Measurements from ENCODE around the gene GHDC.
"Not testable (repeated sequence)": the region's sequence is repeated elsewhere in the genome, so short reads cannot be mapped to it uniquely, and the experiment has no call there.

The GHDC gene

GRCh38 chr17:42240201-42240600, 45.9 kb upstream of the GHDC start:
- H2AFZ ChIP-seq (ENCODE audit: low read length): no peak overlapping the region
- H3K9me3 ChIP-seq (ENCODE audit: low read length): no peaks in the 10 kb centered on the region
- H3K27me3 ChIP-seq (ENCODE audit: insufficient read depth, low read length): no peaks in the 10 kb centered on the region; the same call in 1 of the 2 replicates
- H3K4me3 ChIP-seq (ENCODE audit: low read depth, low read length, poor library complexity, severe bottlenecking): no peak overlapping the region
- H3K4me1 ChIP-seq (ENCODE audit: insufficient read depth, low read length, severe bottlenecking): no peaks in the 10 kb centered on the region
- no peak overlapping the region for H3K27ac ChIP-seq (ENCODE audit: low read depth, low read length, poor library complexity, severe bottlenecking)
- H3K9ac ChIP-seq (ENCODE audit: low read length): no peak overlapping the region
- no peaks in the 10 kb centered on the region for H3K79me2 ChIP-seq (ENCODE audit: insufficient read depth, low read length)
- TF ChIP-seq EZH2 (IDR thresholded peaks at IDR 0.05; ENCODE audit: borderline replicate concordance, low read length) (no peak), CTCF (IDR thresholded peaks at IDR 0.05; ENCODE audit: low read length) (no peak)
- H3K9me2 ChIP-seq (ENCODE audit: low read depth, low read length): no peaks in the 10 kb centered on the region
- H3K36me3 ChIP-seq (ENCODE audit: insufficient read depth, low read length): no peaks in the 10 kb centered on the region
- H3K4me2 ChIP-seq (ENCODE audit: low read length): no peak overlapping the region
- no peaks in the 10 kb centered on the region for H4K20me1 ChIP-seq (ENCODE audit: insufficient read depth, low read length)
- H3F3A ChIP-seq (ENCODE audit: insufficient read depth, low read length): no peaks in the 10 kb centered on the region

GRCh38 chr17:42239576-42239975, 45.3 kb upstream of the GHDC start:
- not testable (repeated sequence) for H3K9me2 ChIP-seq (ENCODE audit: low read depth, low read length)

GRCh38 chr17:42236760-42237159, 42.5 kb upstream of the GHDC start:
- H3K79me2 ChIP-seq (ENCODE audit: insufficient read depth, low read length): no peaks in the 10 kb centered on the region

More at GRCh38 chr17:42239576-42239975, 45.3 kb upstream of the GHDC start:
- H3K27ac ChIP-seq (ENCODE audit: low read depth, low read length, poor library complexity, severe bottlenecking); H3K9me3 ChIP-seq (ENCODE audit: low read length); H3K27me3 ChIP-seq (ENCODE audit: insufficient read depth, low read length); H4K20me1 ChIP-seq (ENCODE audit: insufficient read depth, low read length); H2AFZ ChIP-seq (ENCODE audit: low read length); H3K4me3 ChIP-seq (ENCODE audit: low read depth, low read length, poor library complexity, severe bottlenecking); H3F3A ChIP-seq (ENCODE audit: insufficient read depth, low read length); H3K4me2 ChIP-seq (ENCODE audit: low read length); H3K36me3 ChIP-seq (ENCODE audit: insufficient read depth, low read length); H3K9ac ChIP-seq (ENCODE audit: low read length); H3K4me1 ChIP-seq (ENCODE audit: insufficient read depth, low read length, severe bottlenecking); H3K79me2 ChIP-seq (ENCODE audit: insufficient read depth, low read length): not testable (repeated sequence)

More at GRCh38 chr17:42236760-42237159, 42.5 kb upstream of the GHDC start:
- Histone ChIP-seq H3K4me1 (ENCODE audit: insufficient read depth, low read length, severe bottlenecking) (no peaks in the 10 kb centered on the region), H4K20me1 (ENCODE audit: insufficient read depth, low read length) (no peaks in the 10 kb centered on the region), H3K9me3 (ENCODE audit: low read length) (no peaks in the 10 kb centered on the region), H3K36me3 (ENCODE audit: insufficient read depth, low read length) (no peaks in the 10 kb centered on the region), H3K4me3 (ENCODE audit: low read depth, low read length, poor library complexity, severe bottlenecking) (no peak overlapping the region), H3K4me2 (ENCODE audit: low read length) (no peak overlapping the region), H3K27me3 (ENCODE audit: insufficient read depth, low read length) (no peaks in the 10 kb centered on the region; the same call in 1 of the 2 replicates), H3K27ac (ENCODE audit: low read depth, low read length, poor library complexity, severe bottlenecking) (no peak overlapping the region), H3F3A (ENCODE audit: insufficient read depth, low read length) (no peaks in the 10 kb centered on the region), H3K9me2 (ENCODE audit: low read depth, low read length) (no peaks in the 10 kb centered on the region), H2AFZ (ENCODE audit: low read length) (no peak overlapping the region), H3K9ac (ENCODE audit: low read length) (no peak overlapping the region)
- TF ChIP-seq CTCF (IDR thresholded peaks at IDR 0.05; ENCODE audit: low read length) (no peak), EZH2 (IDR thresholded peaks at IDR 0.05; ENCODE audit: borderline replicate concordance, low read length) (no peak)

All from OCI-LY1 (cell line).